ENCODE data around the gene FES.
"Not testable (repeated sequence)": the region's sequence is repeated elsewhere in the genome, so short reads cannot be mapped to it uniquely, and the experiment has no call there.

Gene FES

GRCh38 chr15:90870354-90871138, 13.8 kb upstream of the FES start:
- Histone ChIP-seq H3K4me1 (ENCODE audit: control insufficient read depth, insufficient read depth, low read length, poor library complexity, severe bottlenecking) (peaks cover 47% of the 10 kb centered on the region), H3K4me3 (ENCODE audit: extremely low read depth, insufficient read depth, low read length, poor library complexity, severe bottlenecking) (peak overlapping the region; percentile 68), H3K9me3 (ENCODE audit: control insufficient read depth, low read length) (no peaks in the 10 kb centered on the region), H3K27ac (ENCODE audit: low read depth, low read length, severe bottlenecking) (peak overlapping the region; percentile 94), H3K36me3 (ENCODE audit: control insufficient read depth, insufficient read depth, low read length) (peaks cover 7% of the 10 kb centered on the region)
- 45 to 47% methylated on average over 18 of the region's 19 CpGs for WGBS, 2 experiments (ENCODE audit: insufficient coverage in 2 of 2)

GRCh38 chr15:90871139-90871715, 13.1 kb upstream of the FES start:
- Histone ChIP-seq H3K36me3 (ENCODE audit: control insufficient read depth, insufficient read depth, low read length) (peaks cover 14% of the 10 kb centered on the region), H3K27ac (ENCODE audit: low read depth, low read length, severe bottlenecking) (peak overlapping the region; percentile 94), H3K4me3 (ENCODE audit: extremely low read depth, insufficient read depth, low read length, poor library complexity, severe bottlenecking) (peak overlapping the region; percentile 68), H3K9me3 (ENCODE audit: control insufficient read depth, low read length) (no peaks in the 10 kb centered on the region), H3K4me1 (ENCODE audit: control insufficient read depth, insufficient read depth, low read length, poor library complexity, severe bottlenecking) (peaks cover 47% of the 10 kb centered on the region)
- 0 to 1% methylated on average over 9 to 59 of the region's 71 CpGs for WGBS, 2 experiments (ENCODE audit: insufficient coverage in 2 of 2)

GRCh38 chr15:90871716-90872485, 12.4 kb upstream of the FES start:
- H3K9me3 ChIP-seq (ENCODE audit: control insufficient read depth, low read length), result no peaks in the 10 kb centered on the region
- peak overlapping the region; percentile 68 for H3K4me3 ChIP-seq (ENCODE audit: extremely low read depth, insufficient read depth, low read length, poor library complexity, severe bottlenecking)
- 0 to 1% methylated on average over 44 to 49 of the region's 77 CpGs for WGBS, 2 experiments (ENCODE audit: insufficient coverage in 2 of 2)
- H3K27ac ChIP-seq (ENCODE audit: low read depth, low read length, severe bottlenecking), result peak overlapping the region; percentile 86
- H3K4me1 ChIP-seq (ENCODE audit: control insufficient read depth, insufficient read depth, low read length, poor library complexity, severe bottlenecking), result peaks cover 47% of the 10 kb centered on the region
- H3K36me3 ChIP-seq (ENCODE audit: control insufficient read depth, insufficient read depth, low read length), result peaks cover 21% of the 10 kb centered on the region

GRCh38 chr15:90872486-90873184, 11.7 kb upstream of the FES start:
- Histone ChIP-seq H3K4me1 (ENCODE audit: control insufficient read depth, insufficient read depth, low read length, poor library complexity, severe bottlenecking) (peaks cover 44% of the 10 kb centered on the region), H3K27ac (ENCODE audit: low read depth, low read length, severe bottlenecking) (peak overlapping the region; percentile 86), H3K36me3 (ENCODE audit: control insufficient read depth, insufficient read depth, low read length) (peaks cover 28% of the 10 kb centered on the region), H3K9me3 (ENCODE audit: control insufficient read depth, low read length) (no peaks in the 10 kb centered on the region), H3K4me3 (ENCODE audit: extremely low read depth, insufficient read depth, low read length, poor library complexity, severe bottlenecking) (peak overlapping the region; percentile 68)
- WGBS, 2 experiments (ENCODE audit: insufficient coverage in 2 of 2), result 41 to 56% methylated on average over 7 to 8 of the region's 12 CpGs

- Histone ChIP-seq H3K4me1 (ENCODE audit: control insufficient read depth, insufficient read depth, low read length, poor library complexity, severe bottlenecking) (peaks cover 35% of the 10 kb centered on the region), H3K27ac (ENCODE audit: low read depth, low read length, severe bottlenecking) (peak overlapping the region; percentile 86), H3K9me3 (ENCODE audit: control insufficient read depth, low read length) (no peaks in the 10 kb centered on the region), H3K4me3 (ENCODE audit: extremely low read depth, insufficient read depth, low read length, poor library complexity, severe bottlenecking) (peak overlapping the region; percentile 68), H3K36me3 (ENCODE audit: control insufficient read depth, insufficient read depth, low read length) (peaks cover 37% of the 10 kb centered on the region)
- WGBS, 2 experiments (ENCODE audit: insufficient coverage in 2 of 2), result 71 to 74% methylated on average over 3 to 4 of the region's 6 CpGs
These were observed 10.8 kb upstream of the FES start for GRCh38 chr15:90873488-90873997.

- Histone ChIP-seq H3K9me3 (ENCODE audit: control insufficient read depth, low read length) (no peaks in the 10 kb centered on the region), H3K4me1 (ENCODE audit: control insufficient read depth, insufficient read depth, low read length, poor library complexity, severe bottlenecking) (peaks cover 29% of the 10 kb centered on the region), H3K4me3 (ENCODE audit: extremely low read depth, insufficient read depth, low read length, poor library complexity, severe bottlenecking) (peak overlapping the region; percentile 68), H3K36me3 (ENCODE audit: control insufficient read depth, insufficient read depth, low read length) (peaks cover 42% of the 10 kb centered on the region), H3K27ac (ENCODE audit: low read depth, low read length, severe bottlenecking) (peak overlapping the region; percentile 20)
- 45 to 56% methylated on average over 15 of the region's 15 CpGs for WGBS, 2 experiments (ENCODE audit: insufficient coverage in 2 of 2)
These were observed 10.2 kb upstream of the FES start for GRCh38 chr15:90873998-90874605.

GRCh38 chr15:90874986-90875385, 9.3 kb upstream of the FES start:
- peaks cover 51% of the 10 kb centered on the region for H3K36me3 ChIP-seq (ENCODE audit: control insufficient read depth, insufficient read depth, low read length)
- 92 to 100% methylated on average over 5 of the region's 9 CpGs for WGBS, 2 experiments (ENCODE audit: insufficient coverage in 2 of 2)
- H3K4me1 ChIP-seq (ENCODE audit: control insufficient read depth, insufficient read depth, low read length, poor library complexity, severe bottlenecking), result peaks cover 23% of the 10 kb centered on the region
- H3K9me3 ChIP-seq (ENCODE audit: control insufficient read depth, low read length); H3K27ac ChIP-seq (ENCODE audit: low read depth, low read length, severe bottlenecking); H3K4me3 ChIP-seq (ENCODE audit: extremely low read depth, insufficient read depth, low read length, poor library complexity, severe bottlenecking): not testable (repeated sequence)

GRCh38 chr15:90875549-90875981, 8.7 kb upstream of the FES start:
- H3K4me1 ChIP-seq (ENCODE audit: control insufficient read depth, insufficient read depth, low read length, poor library complexity, severe bottlenecking), result peaks cover 20% of the 10 kb centered on the region
- no peak overlapping the region for H3K4me3 ChIP-seq (ENCODE audit: extremely low read depth, insufficient read depth, low read length, poor library complexity, severe bottlenecking)
- WGBS, 2 experiments (ENCODE audit: insufficient coverage in 2 of 2), result 97 to 98% methylated on average over 11 of the region's 12 CpGs
- H3K36me3 ChIP-seq (ENCODE audit: control insufficient read depth, insufficient read depth, low read length), result peaks cover 57% of the 10 kb centered on the region
- no peaks in the 10 kb centered on the region for H3K9me3 ChIP-seq (ENCODE audit: control insufficient read depth, low read length)
- no peak overlapping the region for H3K27ac ChIP-seq (ENCODE audit: low read depth, low read length, severe bottlenecking)

GRCh38 chr15:90876046-90876445, 8.3 kb upstream of the FES start:
- Histone ChIP-seq H3K4me1 (ENCODE audit: control insufficient read depth, insufficient read depth, low read length, poor library complexity, severe bottlenecking) (peaks cover 18% of the 10 kb centered on the region), H3K27ac (ENCODE audit: low read depth, low read length, severe bottlenecking) (no peak overlapping the region), H3K36me3 (ENCODE audit: control insufficient read depth, insufficient read depth, low read length) (peaks cover 62% of the 10 kb centered on the region), H3K9me3 (ENCODE audit: control insufficient read depth, low read length) (no peaks in the 10 kb centered on the region), H3K4me3 (ENCODE audit: extremely low read depth, insufficient read depth, low read length, poor library complexity, severe bottlenecking) (no peak overlapping the region)
- WGBS, 2 experiments (ENCODE audit: insufficient coverage in 2 of 2), result 97 to 100% methylated on average over 19 of the region's 20 CpGs

Data from mesodermal cell (in vitro differentiated cells).